ENCODE measurements around the gene ZNF530.

The ZNF530 gene

DNA sequence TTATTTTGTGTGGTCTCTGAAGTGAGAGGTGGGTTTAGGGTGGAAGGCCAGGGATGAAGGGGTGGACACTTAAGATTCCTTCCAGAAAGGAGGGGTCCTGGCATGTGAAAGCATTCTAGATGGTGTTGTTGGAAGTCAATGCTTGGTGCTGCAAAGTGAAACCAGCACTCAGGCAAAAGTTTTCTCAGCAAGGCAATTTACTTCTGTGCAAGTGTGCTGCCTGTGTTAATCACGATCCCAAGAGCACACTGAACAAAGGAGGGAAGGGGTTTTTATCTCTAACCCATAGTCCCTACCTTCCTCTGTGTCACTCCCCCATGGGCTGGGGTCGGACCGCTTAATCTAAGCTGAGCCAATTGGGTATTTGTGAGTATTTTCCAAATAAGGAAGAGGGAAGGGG is 15.7 kb downstream of the ZNF530 start:
- no peak for DNase-seq

DNA sequence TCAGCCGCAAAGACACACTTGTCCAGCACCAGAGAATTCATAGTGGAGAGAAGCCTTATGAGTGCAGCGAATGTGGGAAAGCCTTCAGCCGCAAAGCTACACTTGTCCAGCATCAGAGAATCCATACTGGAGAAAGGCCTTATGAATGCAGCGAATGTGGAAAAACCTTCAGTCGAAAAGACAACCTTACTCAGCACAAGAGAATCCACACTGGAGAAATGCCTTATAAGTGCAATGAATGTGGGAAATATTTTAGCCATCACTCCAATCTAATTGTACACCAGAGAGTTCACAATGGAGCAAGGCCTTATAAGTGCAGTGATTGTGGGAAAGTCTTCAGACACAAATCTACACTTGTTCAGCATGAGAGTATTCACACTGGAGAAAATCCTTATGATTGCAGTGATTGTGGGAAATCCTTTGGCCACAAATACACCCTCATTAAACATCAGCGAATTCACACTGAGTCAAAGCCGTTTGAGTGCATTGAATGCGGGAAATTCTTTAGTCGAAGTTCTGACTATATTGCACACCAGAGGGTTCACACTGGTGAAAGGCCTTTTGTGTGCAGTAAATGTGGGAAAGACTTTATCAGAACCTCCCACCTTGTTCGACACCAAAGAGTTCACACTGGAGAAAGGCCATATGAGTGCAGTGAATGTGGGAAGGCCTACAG is 21.1 kb downstream of the ZNF530 start:
- DNase-seq: no peak

DNA sequence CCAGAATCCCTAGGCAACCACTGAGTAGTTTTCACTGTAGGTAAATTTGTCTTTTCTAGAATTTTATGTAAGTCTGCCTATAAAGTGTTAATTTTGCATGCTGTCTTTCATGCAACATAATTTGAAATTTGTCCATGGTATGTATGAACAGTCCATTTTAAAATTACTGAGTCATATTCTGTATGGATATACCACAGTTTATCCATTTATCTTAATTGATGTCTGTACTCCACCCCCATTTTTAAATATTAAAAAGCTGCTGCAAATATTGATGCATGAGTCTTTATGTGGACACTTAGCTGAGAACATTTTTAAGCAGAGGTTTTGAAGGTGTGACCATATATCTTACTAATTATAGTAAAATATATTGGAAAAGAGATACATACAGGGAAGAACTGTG is 23.4 kb downstream of the ZNF530 start:
- no peak for DNase-seq

DNA sequence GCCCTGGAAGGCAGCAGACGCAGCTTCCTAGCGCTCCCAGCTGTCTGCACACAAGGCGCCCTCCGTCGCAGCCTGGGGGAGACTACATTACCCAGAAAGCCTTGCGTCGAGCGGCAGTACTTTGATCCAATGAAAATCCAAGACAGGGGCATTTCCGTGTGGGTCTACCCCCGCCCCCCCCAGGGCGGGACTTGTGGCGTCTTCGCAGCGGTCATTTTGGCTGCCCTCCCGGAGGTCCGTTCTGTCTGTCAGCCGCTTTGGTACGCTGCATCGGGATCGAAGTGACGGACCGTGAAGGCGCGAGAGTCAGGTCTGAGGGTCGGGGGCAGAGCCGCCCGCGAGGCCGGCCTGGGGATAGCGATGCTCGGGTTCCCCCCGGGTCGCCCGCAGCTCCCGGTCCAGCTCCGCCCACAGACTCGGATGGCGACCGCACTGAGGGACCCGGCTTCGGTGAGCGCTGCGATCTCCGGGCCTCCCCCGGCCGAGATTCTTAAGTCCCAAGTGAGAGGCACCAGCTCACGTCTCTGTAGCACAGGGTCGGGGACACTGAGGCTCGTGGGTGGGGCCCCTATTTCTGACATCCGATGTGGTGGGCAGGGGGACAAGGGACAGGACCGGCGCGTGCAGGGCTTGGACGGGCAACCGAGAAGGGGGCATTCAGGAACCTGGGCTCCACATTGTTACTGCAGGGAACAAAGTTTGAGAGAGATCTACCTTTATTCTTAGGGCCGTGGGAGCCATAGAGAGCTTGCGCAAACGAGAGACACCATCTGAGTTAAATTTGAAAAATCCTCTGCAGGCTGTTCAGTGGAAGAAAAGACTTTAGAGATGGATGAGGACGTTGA is 33.5 kb downstream of the ZNF530 start, which contains the start of gene ZNF211:
TSS of gene ZNF211 (plus strand) at position 182 of the 845 bp plus-strand sequence. CDS start at position 361, 179 bp downstream.
- peak; percentile 89 for DNase-seq

DNA sequence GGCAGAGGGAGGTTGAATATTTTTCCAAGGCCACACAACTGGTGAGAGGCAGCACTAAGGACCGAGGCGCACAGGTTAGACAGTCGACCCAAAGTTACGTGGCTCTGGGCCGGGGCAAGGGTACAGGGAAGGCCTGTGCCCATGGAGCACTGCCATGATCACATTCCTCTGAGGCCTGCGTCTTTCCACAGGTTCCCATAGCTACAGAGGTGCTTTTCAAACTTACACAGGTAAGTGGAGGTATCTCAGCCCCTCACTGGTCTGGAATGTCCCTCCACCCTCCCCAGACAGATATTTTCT is 34.1 kb downstream of the ZNF530 start:
- DNase-seq: no peak

DNA sequence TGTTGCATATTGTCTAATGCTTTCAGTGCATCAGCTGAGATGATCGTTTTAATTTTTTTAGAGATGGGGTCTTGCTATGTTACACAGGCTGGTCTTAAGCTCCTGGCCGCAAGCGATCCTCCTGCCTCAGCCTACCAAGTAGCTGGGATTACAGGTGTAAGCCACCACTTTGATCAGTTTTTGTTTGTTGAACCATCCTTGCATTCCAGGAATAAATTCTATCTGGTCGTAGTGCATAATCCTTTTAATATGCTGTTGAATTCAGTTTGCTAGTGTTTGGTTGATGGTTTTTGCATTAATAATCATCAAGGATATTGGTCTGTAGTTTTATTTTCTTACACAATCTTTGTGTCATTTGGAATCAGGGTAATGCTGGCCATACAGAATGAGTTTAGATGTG is 37.7 kb downstream of the ZNF530 start:
- no peak for DNase-seq

DNA sequence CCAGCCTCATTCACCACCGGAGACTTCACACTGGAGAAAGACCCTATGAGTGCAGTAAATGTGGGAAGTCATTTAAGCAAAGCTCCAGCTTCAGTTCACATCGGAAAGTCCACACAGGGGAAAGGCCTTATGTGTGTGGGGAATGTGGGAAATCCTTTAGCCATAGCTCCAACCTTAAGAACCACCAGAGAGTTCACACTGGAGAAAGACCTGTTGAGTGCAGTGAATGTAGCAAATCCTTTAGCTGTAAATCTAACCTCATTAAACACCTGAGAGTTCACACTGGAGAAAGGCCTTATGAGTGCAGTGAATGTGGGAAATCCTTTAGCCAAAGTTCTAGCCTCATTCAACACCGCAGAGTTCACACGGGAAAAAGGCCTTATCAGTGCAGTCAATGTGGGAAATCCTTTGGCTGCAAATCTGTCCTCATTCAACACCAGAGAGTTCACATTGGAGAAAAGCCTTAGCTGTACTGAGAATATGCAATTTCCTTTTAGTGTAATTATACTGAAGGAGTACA is 42.1 kb downstream of the ZNF530 start:
- no peak for DNase-seq

DNA sequence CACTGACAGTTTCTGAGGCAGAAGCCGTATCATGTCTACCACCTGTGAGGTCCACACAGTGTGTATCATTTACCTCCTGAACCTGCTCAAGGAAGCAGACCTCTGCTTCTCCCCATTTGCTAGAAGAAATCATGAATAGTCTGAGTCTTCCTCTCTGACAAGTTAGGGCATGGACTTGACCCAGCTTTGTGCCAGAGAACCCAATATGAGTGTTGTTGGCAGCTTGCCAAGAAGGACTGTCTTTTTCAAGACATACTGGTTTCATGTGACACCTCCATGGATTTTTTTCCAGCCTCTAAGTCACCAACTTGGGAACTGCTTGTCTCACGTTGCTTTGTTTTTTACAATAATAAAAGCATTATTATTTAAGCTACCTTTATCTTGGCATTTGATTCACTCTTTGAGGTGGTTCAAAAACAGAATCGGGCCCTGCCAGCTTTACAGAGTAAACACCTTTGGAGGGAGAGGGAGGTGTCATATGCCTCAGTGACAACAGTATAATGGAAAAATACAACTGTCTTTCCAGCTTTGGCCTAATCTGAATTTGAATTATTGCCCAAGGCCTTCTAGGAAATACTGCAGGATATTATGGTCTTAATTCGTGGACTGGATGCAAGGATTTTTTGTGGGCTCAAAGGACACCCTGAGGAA is 42.8 kb downstream of the ZNF530 start:
- DNase-seq: no peak

DNA sequence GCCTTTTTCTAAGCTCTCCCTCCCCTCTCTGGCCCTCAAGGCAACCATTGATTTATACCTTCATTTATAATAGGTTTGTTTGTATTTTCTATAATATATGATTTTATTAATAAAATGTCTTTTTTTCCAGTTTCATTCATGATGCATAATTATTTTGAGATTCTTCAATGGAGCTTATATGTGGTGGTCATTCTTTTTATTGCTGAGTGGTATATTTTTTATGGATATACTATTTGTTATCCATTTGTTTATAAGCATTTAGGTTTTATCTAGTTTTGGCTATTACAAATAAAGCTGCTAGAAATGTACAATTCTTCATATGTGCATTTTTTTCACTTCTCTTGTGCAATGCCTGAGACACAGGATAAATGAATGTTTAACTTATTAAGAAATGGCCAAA is 44.0 kb downstream of the ZNF530 start:
- no peak for DNase-seq

DNA sequence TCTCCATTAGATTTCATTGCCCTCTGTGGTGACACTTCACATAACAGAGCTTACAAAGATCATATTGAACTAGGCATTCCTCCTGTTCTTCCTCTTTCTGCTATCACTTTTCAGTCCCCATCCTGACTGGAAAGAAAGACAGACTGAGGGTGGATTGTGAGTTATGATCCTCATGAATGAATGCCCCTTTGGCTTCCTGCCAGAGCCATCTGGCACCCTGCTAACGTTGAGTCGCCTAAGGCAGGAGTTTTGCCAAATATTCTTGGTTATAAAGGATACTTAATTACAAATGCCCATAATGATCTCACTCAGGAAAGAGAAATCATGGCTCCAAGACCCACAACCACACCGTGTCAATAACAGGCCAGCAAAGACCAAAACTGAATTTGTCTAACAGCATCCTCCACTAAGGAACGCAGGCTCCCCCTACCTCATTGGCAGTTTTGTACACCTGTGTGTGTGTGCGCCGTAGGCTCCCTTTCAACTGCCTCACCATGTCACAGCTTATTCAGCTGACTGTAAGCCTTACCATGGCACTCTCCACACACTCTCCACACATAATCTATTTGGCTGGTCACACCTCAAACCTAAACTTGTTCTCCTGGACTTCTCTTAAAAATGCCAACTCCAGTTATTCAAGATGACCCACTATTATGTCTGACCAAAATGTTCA is 48.8 kb downstream of the ZNF530 start:
- peak; percentile 66 for DNase-seq

DNA sequence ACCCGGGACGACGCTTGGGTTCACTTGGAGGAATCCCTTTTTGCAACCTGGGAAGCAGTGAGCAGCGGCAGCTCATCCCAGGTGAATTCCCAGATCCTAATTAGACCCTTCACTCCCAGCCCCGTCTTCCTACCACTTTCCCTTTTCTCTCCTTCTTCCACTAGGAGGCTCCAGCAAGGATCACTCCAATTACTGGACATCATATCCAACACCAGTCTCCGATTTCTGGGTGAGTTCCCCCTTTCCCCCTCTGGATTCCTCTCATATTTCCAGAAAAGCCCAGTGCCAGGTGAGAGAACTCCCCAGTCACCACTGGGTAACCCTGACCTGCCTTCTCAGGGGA is 51.9 kb downstream of the ZNF530 start:
- no peak for DNase-seq

DNA sequence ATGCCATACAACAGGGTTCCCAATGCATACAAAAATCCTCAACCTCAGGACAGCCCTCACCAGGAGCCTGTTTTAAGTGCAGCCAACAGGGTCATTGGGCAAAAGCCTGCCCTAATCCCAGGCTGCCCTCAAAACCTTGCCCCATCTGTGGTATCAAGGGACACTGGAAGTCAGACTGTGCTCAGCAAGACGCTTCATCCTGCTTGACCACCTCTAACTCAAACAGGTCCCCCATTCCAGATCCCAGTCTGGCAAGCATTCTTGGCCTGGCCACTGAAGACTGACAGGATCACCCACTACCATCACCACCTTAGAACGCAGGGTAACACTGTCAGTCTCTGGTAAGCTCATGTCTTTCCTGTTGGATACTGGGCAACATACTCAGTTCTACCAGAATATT is 54.0 kb downstream of the ZNF530 start:
- no peak for DNase-seq

DNA sequence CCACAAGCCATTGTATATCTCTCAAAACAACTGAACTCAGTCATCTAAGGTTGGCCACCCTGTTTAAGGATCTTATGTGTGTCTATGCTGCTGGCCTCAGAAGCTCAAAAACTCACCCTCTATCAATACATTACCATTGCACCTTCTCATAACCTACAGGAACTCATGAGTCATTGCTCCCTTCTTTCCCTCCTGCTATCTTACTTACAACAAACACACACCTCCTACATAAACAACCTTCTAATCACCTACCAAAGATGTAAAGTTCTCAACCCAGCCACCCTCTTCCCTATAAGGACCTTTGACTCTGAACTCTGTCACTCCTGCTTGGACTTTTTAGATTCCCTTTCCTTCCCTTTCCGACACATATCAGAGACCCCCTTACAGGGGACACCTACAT is 55.8 kb downstream of the ZNF530 start:
- no peak for DNase-seq

DNA sequence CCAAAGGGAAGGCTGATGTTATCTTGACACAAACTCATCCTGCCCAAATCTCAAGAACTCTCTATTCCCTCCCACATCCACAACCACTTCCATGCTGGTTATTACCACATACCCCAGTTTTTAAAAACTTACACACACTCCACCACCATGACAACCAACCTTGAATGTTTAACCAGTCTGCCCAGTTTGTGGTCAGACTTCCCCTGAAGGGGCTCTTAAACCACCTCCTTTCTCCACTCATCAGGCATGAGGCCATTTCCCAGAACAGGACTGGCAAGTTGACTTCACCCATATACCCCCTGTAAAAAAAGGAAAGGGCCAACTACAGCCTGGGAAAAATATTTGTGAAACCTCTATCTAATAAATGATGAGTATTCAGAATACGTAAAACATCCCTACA is 56.7 kb downstream of the ZNF530 start:
- no peak for DNase-seq
